PC-9 (cell line): Measurements from ENCODE around the gene TMEM132E. TPM values are rescaled to one million over a fixed set of nuclear protein-coding genes. Genes with fewer than 3 reads are reported as not detected.

Experiments
- BruUV-seq: library from RNA; stranded (reverse); fragments of 400-500 nt; replicated peaks from 2 replicates; lab custom pipeline; 2021; lab: Mats Ljungman, UMichigan
- CTCF ChIA-PET: fragments of 300-600 bp; sonication (Branson Sonifier 250); formaldehyde crosslinking; loops from one replicate; lab custom pipeline; 2022; ENCODE audit warnings: antibody characterized with exemption; lab: Charles Lee
- POLR2A ChIA-PET: fragments of 300-600 bp; sonication (Branson Sonifier 250); formaldehyde crosslinking; loops from one replicate; lab custom pipeline; 2022; ENCODE audit warnings: antibody characterized with exemption; ENCODE audit not compliant: unreplicated experiment; lab: Charles Lee
- DNase-seq, 2 experiments: peaks; one replicate each; pipeline versions ENCODE4 v3.0.0 to v3.0.0-alpha.2; 2015 to 2022; ENCODE audit warnings: mixed read lengths in 1 of 2
- H2AFZ ChIP-seq: fragments of 200-600 bp; sonication (generic); 2 replicates; pipeline ENCODE4 v1.8.1; 2017; ENCODE audit warnings: antibody characterized with exemption
- H3F3A ChIP-seq: fragments of 200-600 bp; sonication (generic); 2 replicates; pipeline ENCODE4 v1.8.1; 2017; ENCODE audit warnings: antibody characterized with exemption, mild to moderate bottlenecking, low read depth; ENCODE audit not compliant: insufficient read depth
- H3K27ac ChIP-seq: fragments of 200-600 bp; sonication (generic); 2 replicates; pipeline ENCODE4 v1.6.1; 2016; ENCODE audit warnings: mixed run types
- H3K27me3 ChIP-seq: fragments of 200-600 bp; sonication (generic); 2 replicates; pipeline ENCODE4 v1.6.1; 2016; ENCODE audit warnings: low read depth, mixed run types; ENCODE audit not compliant: insufficient read depth
- H3K36me3 ChIP-seq: fragments of 200-600 bp; sonication (generic); 2 replicates; pipeline ENCODE4 v1.6.1; 2016; ENCODE audit warnings: low read depth, mixed run types
- H3K4me1 ChIP-seq: fragments of 200-600 bp; sonication (generic); replicated peaks from 2 replicates; pipeline ENCODE4 v1.6.1; 2016; ENCODE audit warnings: mixed run types; ENCODE audit not compliant: insufficient read depth
- H3K4me2 ChIP-seq: fragments of 200-600 bp; sonication (generic); 2 replicates; pipeline ENCODE4 v1.6.1; 2017; ENCODE audit warnings: mixed run types
- H3K4me3 ChIP-seq: fragments of 200-600 bp; sonication (generic); 2 replicates; pipeline ENCODE4 v1.6.1; 2016; ENCODE audit warnings: mixed run types
- H3K79me2 ChIP-seq: fragments of 200-600 bp; sonication (generic); 2 replicates; pipeline ENCODE4 v1.6.1; 2017; ENCODE audit warnings: low read depth, mixed run types
- H3K9me2 ChIP-seq: fragments of 200-600 bp; sonication (generic); 2 replicates; pipeline ENCODE4 v1.8.1; 2017; ENCODE audit warnings: mild to moderate bottlenecking; ENCODE audit not compliant: insufficient read depth
- H3K9me3 ChIP-seq: fragments of 200-600 bp; sonication (generic); 2 replicates; pipeline ENCODE4 v1.8.1; 2016; ENCODE audit warnings: low read depth; ENCODE audit not compliant: insufficient read depth
- H4K20me1 ChIP-seq: fragments of 200-600 bp; sonication (generic); 2 replicates; pipeline ENCODE4 v1.8.1; 2017; ENCODE audit not compliant: insufficient read depth
- CTCF ChIP-seq: fragments of 200-600 bp; sonication (generic); conservative IDR thresholded peaks from 2 replicates; pipeline ENCODE4 v1.6.1; 2017; ENCODE audit warnings: mixed run types, antibody characterized with exemption, mild to moderate bottlenecking, moderate library complexity
- EZH2 ChIP-seq: fragments of 200-600 bp; sonication (generic); IDR thresholded peaks from 2 replicates; pipeline ENCODE4 v1.8.0; 2017; ENCODE audit warnings: antibody characterized with exemption, low read depth
- intact Hi-C: fragments of 100-400 bp; cut with micrococcal nuclease; formaldehyde crosslinking; loops from one replicate; pipeline ENCODE4 v1.10.0; 2022; ENCODE audit not compliant: unreplicated experiment
- total RNA-seq: library from RNA; stranded (reverse); gene quantifications from 2 replicates; pipeline ENCODE4 v1.2.3, GENCODE V29; 2021

The TMEM132E gene
- total RNA-seq, 1 experiment from 2014 or later: not detected

GRCh38 chr17:34623856-34624766 is 44.7 kb downstream of the TMEM132E start:
- H3K36me3 ChIP-seq: no peaks in the 10 kb centered on the region
- ChIA-PET POLR2A (no interaction called here), CTCF (no interaction called here)
- no peak overlapping the region for H3K27ac ChIP-seq
- BruUV-seq: no TSS peak
- no peak overlapping the region for H2AFZ ChIP-seq
- DNase-seq: no peak
- H3K9me3 ChIP-seq: no peaks in the 10 kb centered on the region
- H3K4me3 ChIP-seq: no peak overlapping the region
- H3K9me2 ChIP-seq: no peaks in the 10 kb centered on the region
- intact Hi-C loops: no loop called here
- H3F3A ChIP-seq: no peaks in the 10 kb centered on the region
- H3K79me2 ChIP-seq: no peaks in the 10 kb centered on the region
- peaks cover 72% of the 10 kb centered on the region for H3K27me3 ChIP-seq
- H3K4me2 ChIP-seq: no peak overlapping the region
- H3K4me1 ChIP-seq: no peaks in the 10 kb centered on the region
- no peaks in the 10 kb centered on the region for H4K20me1 ChIP-seq
- TF ChIP-seq EZH2: no peak
- no peak for TF ChIP-seq CTCF

GRCh38 chr17:34624767-34625383 is 45.5 kb downstream of the TMEM132E start:
- Histone ChIP-seq H3K4me1 (no peaks in the 10 kb centered on the region), H3K4me2 (no peak overlapping the region), H3K27ac (no peak overlapping the region), H2AFZ (no peak overlapping the region), H3K9me3 (no peaks in the 10 kb centered on the region), H4K20me1 (no peaks in the 10 kb centered on the region), H3K79me2 (no peaks in the 10 kb centered on the region), H3F3A (no peaks in the 10 kb centered on the region), H3K4me3 (no peak overlapping the region), H3K36me3 (no peaks in the 10 kb centered on the region), H3K27me3 (peaks cover 80% of the 10 kb centered on the region), H3K9me2 (no peaks in the 10 kb centered on the region)
- BruUV-seq: no TSS peak
- ChIA-PET POLR2A (no interaction called here), CTCF (no interaction called here)
- TF ChIP-seq CTCF (no peak), EZH2 (no peak)
- no peak for DNase-seq
- intact Hi-C loops: no loop called here

- H2AFZ ChIP-seq: no peak overlapping the region
These were observed 46.8 kb downstream of the TMEM132E start for GRCh38 chr17:34626121-34626681.

More at GRCh38 chr17:34626121-34626681, 46.8 kb downstream of the TMEM132E start:
- no peak overlapping the region for H3K27ac ChIP-seq
- H3K79me2 ChIP-seq: no peaks in the 10 kb centered on the region
- H3K9me2 ChIP-seq: no peaks in the 10 kb centered on the region
- H3K4me2 ChIP-seq: no peak overlapping the region
- ChIA-PET CTCF (interaction anchor here (0.6 kb wide), 1 partner anchor 545 kb away, joined by 4 read pairs; no protein-coding TSS in a partner anchor), POLR2A (no interaction called here)
- H3K27me3 ChIP-seq: peaks cover 79% of the 10 kb centered on the region
- intact Hi-C loops: no loop called here
- no peak overlapping the region for H3K4me3 ChIP-seq
- no TSS peak for BruUV-seq
- H3K4me1 ChIP-seq: no peaks in the 10 kb centered on the region
- no peaks in the 10 kb centered on the region for H3K9me3 ChIP-seq
- no peak for DNase-seq
- no peaks in the 10 kb centered on the region for H3F3A ChIP-seq
- TF ChIP-seq CTCF (no peak), EZH2 (no peak)
- H4K20me1 ChIP-seq: no peaks in the 10 kb centered on the region
- H3K36me3 ChIP-seq: no peaks in the 10 kb centered on the region
